NK-92 (cell line): ENCODE data around the gene TGFBR2.

Experiments used
- DNase-seq: peaks from one replicate; lab custom pipeline; 2025; ENCODE audit not compliant: unreplicated experiment; lab: John Stamatoyannopoulos, UW

The TGFBR2 gene

GRCh38 chr3:30688776-30689641 lies 82.6 kb downstream of the TGFBR2 start:
- DNase-seq, result no peak

- DNase-seq, result no peak
Measured at GRCh38 chr3:30690199-30690598, 83.8 kb downstream of the TGFBR2 start.

- DNase-seq, result no peak
Measured at GRCh38 chr3:30691249-30691880, 85.0 kb downstream of the TGFBR2 start.

GRCh38 chr3:30691944-30692343 lies 85.5 kb downstream of the TGFBR2 start:
- DNase-seq, result no peak

GRCh38 chr3:30692498-30693130 lies 86.2 kb downstream of the TGFBR2 start:
- DNase-seq, result no peak

GRCh38 chr3:30693470-30694120 lies 87.2 kb downstream of the TGFBR2 start:
- DNase-seq, result no peak

- DNase-seq, result no peak
Measured at GRCh38 chr3:30694148-30694547, 87.7 kb downstream of the TGFBR2 start.

- DNase-seq, result no peak
Measured at GRCh38 chr3:30694668-30695067, 88.3 kb downstream of the TGFBR2 start.

- DNase-seq, result no peak
Measured at GRCh38 chr3:30695302-30696061, 89.1 kb downstream of the TGFBR2 start.

- DNase-seq, result no peak
Measured at GRCh38 chr3:30696403-30696819, 90.0 kb downstream of the TGFBR2 start.

GRCh38 chr3:30696896-30697295 lies 90.5 kb downstream of the TGFBR2 start:
- DNase-seq, result no peak

GRCh38 chr3:30698549-30698948 lies 92.1 kb downstream of the TGFBR2 start:
- DNase-seq, result no peak

GRCh38 chr3:30699927-30700326 lies 93.5 kb downstream of the TGFBR2 start:
- no peak for DNase-seq

GRCh38 chr3:30700702-30701321 lies 94.4 kb downstream of the TGFBR2 start:
- no peak for DNase-seq

GRCh38 chr3:30702038-30702827 lies 95.8 kb downstream of the TGFBR2 start:
- DNase-seq, result no peak

GRCh38 chr3:30702828-30703397 lies 96.5 kb downstream of the TGFBR2 start:
- DNase-seq, result no peak

GRCh38 chr3:30704931-30705890 lies 98.8 kb downstream of the TGFBR2 start:
- DNase-seq, result no peak

- no peak for DNase-seq
Measured at GRCh38 chr3:30707825-30708224, 101.4 kb downstream of the TGFBR2 start.
